IMR-90 (cell line): ENCODE results near the gene HSD17B14. TPM values are rescaled to one million over a fixed set of nuclear protein-coding genes. Genes with fewer than 3 reads are reported as not detected.

Experiments
- ATAC-seq: fragments of 200-7000 bp; cut with Tn5 transposase; 2 replicates; pipeline ENCODE4 v1.9.1; 2020; ENCODE audit warnings: low read depth, mild to moderate bottlenecking, moderate library complexity
- BruUV-seq: library from RNA; stranded (reverse); fragments of 400-500 nt; replicated peaks from 2 replicates; lab custom pipeline; 2021; lab: Mats Ljungman, UMichigan
- CTCF ChIA-PET: fragments of 300-600 bp; formaldehyde crosslinking; extraction: SDS; loops from one replicate; lab custom pipeline; 2021; ENCODE audit warnings: antibody characterized with exemption; lab: Yijun Ruan, JAX
- POLR2A ChIA-PET: fragments of 300-600 bp; sonication (Branson Sonifier 250); formaldehyde crosslinking; loops from one replicate; lab custom pipeline; 2022; ENCODE audit warnings: antibody characterized with exemption; ENCODE audit not compliant: unreplicated experiment; lab: Charles Lee
- DNase-seq: peaks from one replicate; pipeline ENCODE4 v3.0.0; 2013
- H2AFZ ChIP-seq: replicated peaks from 2 replicates; pipeline ENCODE3; 2013; ENCODE audit warnings: low read length, mild to moderate bottlenecking; ENCODE audit not compliant: poor library complexity
- H2AK5ac ChIP-seq: 2 replicates; pipeline ENCODE4 v1.6.1; 2013; ENCODE audit warnings: low read depth, low read length, inconsistent platforms
- H2AK9ac ChIP-seq: replicated peaks from 2 replicates; pipeline ENCODE3; 2013; ENCODE audit warnings: mild to moderate bottlenecking, low read depth, low read length, moderate library complexity; ENCODE audit not compliant: poor library complexity
- H2BK120ac ChIP-seq: 2 replicates; pipeline ENCODE4 v1.6.1; 2013; ENCODE audit warnings: low read depth, low read length, inconsistent platforms
- H2BK15ac ChIP-seq: 3 replicates; pipeline ENCODE4 v1.6.1; 2013; ENCODE audit warnings: low read depth, low read length, inconsistent platforms
- H2BK20ac ChIP-seq: 2 replicates; pipeline ENCODE4 v1.6.1; 2013; ENCODE audit warnings: low read depth, mild to moderate bottlenecking, inconsistent platforms, low read length, moderate library complexity
- H2BK5ac ChIP-seq: 2 replicates; pipeline ENCODE4 v1.6.1; 2013; ENCODE audit warnings: mild to moderate bottlenecking, low read depth, low read length, inconsistent platforms; ENCODE audit not compliant: poor library complexity, severe bottlenecking
- H3K14ac ChIP-seq: replicated peaks from 2 replicates; pipeline ENCODE4 v1.6.1; 2013; ENCODE audit warnings: low read depth, low read length, inconsistent platforms
- H3K18ac ChIP-seq: 2 replicates; pipeline ENCODE4 v1.6.1; 2013; ENCODE audit warnings: low read depth, low read length, control low read depth
- H3K23ac ChIP-seq: 2 replicates; pipeline ENCODE4 v1.6.1; 2013; ENCODE audit warnings: low read depth, low read length, inconsistent platforms
- H3K27ac ChIP-seq: 2 replicates; pipeline ENCODE4 v1.5.1; 2013; ENCODE audit warnings: mild to moderate bottlenecking, control low read depth, low read length; ENCODE audit not compliant: insufficient read depth
- H3K27me3 ChIP-seq: 2 replicates; pipeline ENCODE4 v1.6.1; 2013; ENCODE audit warnings: low read length; ENCODE audit not compliant: control insufficient read depth, insufficient read depth
- H3K36me3 ChIP-seq: 2 replicates; pipeline ENCODE4 v1.6.1; 2013; ENCODE audit warnings: low read length, mixed read lengths; ENCODE audit not compliant: control insufficient read depth, insufficient read depth
- H3K4ac ChIP-seq: 2 replicates; pipeline ENCODE4 v1.6.1; 2013; ENCODE audit warnings: low read depth, low read length, inconsistent platforms
- H3K4me1 ChIP-seq: 2 replicates; pipeline ENCODE4 v1.6.1; 2013; ENCODE audit warnings: low read length, mixed read lengths; ENCODE audit not compliant: control insufficient read depth, insufficient read depth
- H3K4me2 ChIP-seq: 2 replicates; pipeline ENCODE4 v1.6.1; 2013; ENCODE audit warnings: low read depth, mild to moderate bottlenecking, control low read depth, low read length, moderate library complexity
- H3K4me3 ChIP-seq: 2 replicates; pipeline ENCODE4 v1.5.1; 2013; ENCODE audit warnings: low read depth, mild to moderate bottlenecking, control low read depth, low read length, moderate library complexity; ENCODE audit not compliant: insufficient read depth
- H3K56ac ChIP-seq: 2 replicates; pipeline ENCODE4 v1.6.1; 2013; ENCODE audit warnings: low read length, inconsistent platforms; ENCODE audit not compliant: insufficient read depth; ENCODE audit errors: extremely low read depth
- H3K79me1 ChIP-seq, 2 experiments: 2 replicates each; pipeline ENCODE4 v1.6.1; 2013; ENCODE audit warnings: low read length in 2 of 2, inconsistent platforms in 1 of 2, low read depth in 1 of 2
- H3K9ac ChIP-seq: 2 replicates; pipeline ENCODE4 v1.6.1; 2013; ENCODE audit warnings: low read depth, low read length, control low read depth
- H3K9me1 ChIP-seq: 2 replicates; pipeline ENCODE4 v1.6.1; 2013; ENCODE audit warnings: low read length, inconsistent platforms; ENCODE audit not compliant: insufficient read depth
- H3K9me3 ChIP-seq: 2 replicates; pipeline ENCODE4 v1.6.1; 2013; ENCODE audit warnings: low read length; ENCODE audit not compliant: control insufficient read depth, insufficient read depth
- H4K20me1 ChIP-seq: 2 replicates; pipeline ENCODE4 v1.6.1; 2013; ENCODE audit warnings: low read length, inconsistent platforms; ENCODE audit not compliant: insufficient read depth
- H4K5ac ChIP-seq: 2 replicates; pipeline ENCODE4 v1.6.1; 2013; ENCODE audit warnings: mild to moderate bottlenecking, low read depth, low read length, control low read depth
- H4K8ac ChIP-seq, 2 experiments: 2 replicates each; pipeline ENCODE4 v1.6.1; 2013; ENCODE audit warnings: low read depth in 2 of 2, low read length in 2 of 2, control low read depth in 1 of 2, inconsistent platforms in 1 of 2
- H4K91ac ChIP-seq: 2 replicates; pipeline ENCODE4 v1.6.1; 2013; ENCODE audit warnings: low read depth, low read length, inconsistent platforms; ENCODE audit not compliant: insufficient read depth
- CEBPB ChIP-seq: IDR thresholded peaks from 2 replicates; pipeline ENCODE4 v1.6.1; 2012; ENCODE audit warnings: low read depth, low read length, improper control_type of control experiment
- ELK1 ChIP-seq: fragments of 150-350 bp; IDR thresholded peaks from 2 replicates; pipeline ENCODE4 v1.6.1; 2016; ENCODE audit warnings: low read depth, mild to moderate bottlenecking, low read length, moderate library complexity, borderline replicate concordance
- FOS ChIP-seq: fragments of 150-350 bp; IDR thresholded peaks from 2 replicates; pipeline ENCODE4 v1.6.1; 2016; ENCODE audit warnings: low read depth, low read length
- MAFK ChIP-seq: IDR thresholded peaks from 2 replicates; pipeline ENCODE4 v1.6.1; 2012; ENCODE audit warnings: low read depth, low read length, improper control_type of control experiment
- MXI1 ChIP-seq: IDR thresholded peaks from 2 replicates; pipeline ENCODE4 v1.6.1; 2012; ENCODE audit warnings: low read depth, mild to moderate bottlenecking, low read length, moderate library complexity, borderline replicate concordance
- RAD21 ChIP-seq: IDR thresholded peaks from 2 replicates; pipeline ENCODE4 v1.6.1; 2012; ENCODE audit warnings: low read length, improper control_type of control experiment
- SMC3 ChIP-seq: fragments of 150-350 bp; IDR thresholded peaks from 2 replicates; pipeline ENCODE4 v1.6.1; 2016; ENCODE audit warnings: low read depth, mild to moderate bottlenecking, antibody characterized with exemption, low read length, moderate library complexity
- WGBS, 2 experiments: methylation state at CpG; one replicate each; pipeline versions ENCODE4 v1.1.5 to v1.1.7; 2013; ENCODE audit warnings: missing lambda C conversion rate in 2 of 2; ENCODE audit not compliant: insufficient read length in 1 of 2; ENCODE audit errors: extremely low coverage in 2 of 2; 5-methylcytosine and 5-hydroxymethylcytosine counted together
- dilution Hi-C: fragments of 300-500 bp; cut with HindIII; formaldehyde crosslinking; loops from one replicate; pipeline ENCODE4 v1.14.3; 2018; ENCODE audit warnings: low sequenced_read_pairs; ENCODE audit not compliant: unreplicated experiment
- in situ Hi-C: fragments of 300-500 bp; cut with MboI; formaldehyde crosslinking; loops from 3 replicates; pipeline ENCODE4 v1.14.3; 2019; ENCODE audit warnings: low sequenced_read_pairs, inconsistent platforms, mixed read lengths
- intact Hi-C: fragments of 100-400 bp; cut with micrococcal nuclease; formaldehyde crosslinking; loops from 2 replicates; pipeline ENCODE4 v1.10.0; 2022
- polyA plus RNA-seq, 3 experiments: library from polyadenylated mRNA; depleted of rRNA; stranded (reverse); fragments of >200 nt; gene quantifications; 2 replicates each; pipeline ENCODE4 v1.2.3, GENCODE V29; 2012; ENCODE audit warnings: low replicate concordance in 1 of 3
- total RNA-seq: library from RNA; depleted of rRNA; stranded (reverse); fragments of >200 nt; gene quantifications from 2 replicates; pipeline ENCODE4 v1.2.3, GENCODE V29; 2012
- TF ChIP-seq, protein P1 (sequence below): conservative IDR thresholded peaks from 2 replicates; pipeline ENCODE4 v1.5.1; 2012; ENCODE audit warnings: mild to moderate bottlenecking, low read depth, low read length, improper control_type of control experiment

Gene HSD17B14
- total and polyA plus RNA-seq, 2 of the 4 experiments (the other 2 are of a cell fraction), result 0.54 to 4.5 TPM

DNA sequence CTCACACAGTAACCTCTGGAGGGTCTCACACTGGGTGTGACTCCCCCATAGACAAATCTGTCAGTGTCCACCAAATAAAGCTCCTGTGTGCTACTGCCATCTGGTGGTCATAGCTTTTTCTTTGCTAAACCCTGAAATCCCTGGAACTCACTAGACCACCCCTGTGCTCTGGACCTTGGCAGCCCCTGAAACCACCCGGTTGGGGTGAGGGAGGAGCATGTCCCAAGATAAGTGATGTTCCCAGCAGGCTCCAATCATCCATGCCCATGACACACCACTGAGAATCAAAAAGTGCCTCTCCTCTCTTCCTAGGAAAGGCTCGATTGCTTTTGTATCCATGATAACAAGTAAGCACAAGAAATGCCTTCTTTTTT lies 6.5 kb upstream of the HSD17B14 start:
- Histone ChIP-seq H3K36me3 (peaks cover 22% of the 10 kb centered on the region), H2AFZ (no peak overlapping the region), H3K79me1 (no peaks in the 10 kb centered on the region), H2BK15ac (no peak overlapping the region), H3K23ac (no peak overlapping the region), H2AK5ac (no peak overlapping the region), H3K9me1 (no peaks in the 10 kb centered on the region), H4K20me1 (no peaks in the 10 kb centered on the region), H3K4ac (no peak overlapping the region), H2AK9ac (peak overlapping the region; percentile 60), H3K27ac (no peak overlapping the region), H2BK5ac (no peak overlapping the region), H3K4me3 (no peak overlapping the region), H2BK120ac (no peak overlapping the region), H3K9ac (no peak overlapping the region), H3K4me1 (no peaks in the 10 kb centered on the region), H3K27me3 (no peaks in the 10 kb centered on the region), H3K4me2 (no peak overlapping the region), H3K14ac (no peak overlapping the region), H3K18ac (no peak overlapping the region), H2BK20ac (no peak overlapping the region), H4K91ac (no peak overlapping the region), H4K8ac (no peak overlapping the region), H3K9me3 (no peaks in the 10 kb centered on the region), H4K5ac (no peak overlapping the region), H3K56ac (no peak overlapping the region)
- peak; percentile 79 for ATAC-seq
- CTCF ChIA-PET, result interaction anchor here (1.0 to 1.4 kb wide), 4 partner anchors 9 to 128 kb away, joined by 3 to 10 read pairs (median 4); no protein-coding TSS in a partner anchor
- dilution Hi-C loops (no loop called here), in situ Hi-C loops (no loop called here), intact Hi-C loops (loop anchor here (1.0 to 5.0 kb wide), 3 partner anchors 47 to 195 kb away; partner anchors contain the start of gene CA11)
- TF ChIP-seq MXI1, result no peak
- no peak for TF ChIP-seq FOS
- TF ChIP-seq MAFK, result no peak
- TF ChIP-seq RAD21, result peak; percentile 64
- peak; percentile 72 for TF ChIP-seq SMC3
- no peak for TF ChIP-seq CEBPB
- TF ChIP-seq, protein P1, sequence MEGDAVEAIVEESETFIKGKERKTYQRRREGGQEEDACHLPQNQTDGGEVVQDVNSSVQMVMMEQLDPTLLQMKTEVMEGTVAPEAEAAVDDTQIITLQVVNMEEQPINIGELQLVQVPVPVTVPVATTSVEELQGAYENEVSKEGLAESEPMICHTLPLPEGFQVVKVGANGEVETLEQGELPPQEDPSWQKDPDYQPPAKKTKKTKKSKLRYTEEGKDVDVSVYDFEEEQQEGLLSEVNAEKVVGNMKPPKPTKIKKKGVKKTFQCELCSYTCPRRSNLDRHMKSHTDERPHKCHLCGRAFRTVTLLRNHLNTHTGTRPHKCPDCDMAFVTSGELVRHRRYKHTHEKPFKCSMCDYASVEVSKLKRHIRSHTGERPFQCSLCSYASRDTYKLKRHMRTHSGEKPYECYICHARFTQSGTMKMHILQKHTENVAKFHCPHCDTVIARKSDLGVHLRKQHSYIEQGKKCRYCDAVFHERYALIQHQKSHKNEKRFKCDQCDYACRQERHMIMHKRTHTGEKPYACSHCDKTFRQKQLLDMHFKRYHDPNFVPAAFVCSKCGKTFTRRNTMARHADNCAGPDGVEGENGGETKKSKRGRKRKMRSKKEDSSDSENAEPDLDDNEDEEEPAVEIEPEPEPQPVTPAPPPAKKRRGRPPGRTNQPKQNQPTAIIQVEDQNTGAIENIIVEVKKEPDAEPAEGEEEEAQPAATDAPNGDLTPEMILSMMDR, result peak; percentile 69
- no peak for TF ChIP-seq ELK1
- POLR2A ChIA-PET, result interaction anchor here (0.9 kb wide), 1 partner anchor 197 kb away, joined by 3 read pairs; no protein-coding TSS in a partner anchor
- BruUV-seq, result no TSS peak
- WGBS, 2 experiments, result no CpG with 5 or more reads among the region's 2 CpGs
- peak; percentile 48 for DNase-seq
